ENCODE data around the gene TMEM273. TPM values are rescaled to one million over a fixed set of nuclear protein-coding genes. Genes with fewer than 3 reads are reported as not detected.

TMEM273 gene
- total RNA-seq, 2 donors from 2014 or later = 11.3 to 39.6 TPM

DNA sequence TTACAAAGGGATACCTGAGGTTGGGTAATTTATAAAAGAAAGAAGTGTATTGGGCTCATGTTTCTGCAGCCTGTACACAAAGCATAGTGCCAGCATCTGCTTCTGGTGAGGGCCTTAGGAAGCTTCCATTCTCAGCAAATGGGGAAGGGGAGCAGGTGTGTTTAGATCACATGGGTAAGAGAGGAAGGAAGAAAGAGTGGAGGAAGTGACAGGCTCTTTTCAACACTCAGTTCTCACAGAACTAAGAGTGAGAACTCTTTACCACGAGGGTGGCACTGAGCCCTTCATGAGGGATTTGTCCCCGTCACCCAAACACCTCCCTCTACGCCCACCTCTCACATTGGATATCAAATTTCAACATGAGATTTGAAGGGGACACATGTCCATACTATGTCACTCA, 53.9 kb downstream of the TMEM273 start:
- DNase-seq = no peak
- Mint-ChIP-seq H3K27ac (no peak overlapping the region), H3K27me3 (peaks cover 11% of the 10 kb centered on the region), H3K36me3 (ENCODE audit: low read depth) (peaks cover 2% of the 10 kb centered on the region), H3K4me3 (no peak overlapping the region), H3K4me1 (peaks cover 7% of the 10 kb centered on the region)
- H3K9me3 ChIP-seq (ENCODE audit: control insufficient read depth, low read length, poor library complexity, severe bottlenecking) = no peaks in the 10 kb centered on the region
- no peak for ATAC-seq

DNA sequence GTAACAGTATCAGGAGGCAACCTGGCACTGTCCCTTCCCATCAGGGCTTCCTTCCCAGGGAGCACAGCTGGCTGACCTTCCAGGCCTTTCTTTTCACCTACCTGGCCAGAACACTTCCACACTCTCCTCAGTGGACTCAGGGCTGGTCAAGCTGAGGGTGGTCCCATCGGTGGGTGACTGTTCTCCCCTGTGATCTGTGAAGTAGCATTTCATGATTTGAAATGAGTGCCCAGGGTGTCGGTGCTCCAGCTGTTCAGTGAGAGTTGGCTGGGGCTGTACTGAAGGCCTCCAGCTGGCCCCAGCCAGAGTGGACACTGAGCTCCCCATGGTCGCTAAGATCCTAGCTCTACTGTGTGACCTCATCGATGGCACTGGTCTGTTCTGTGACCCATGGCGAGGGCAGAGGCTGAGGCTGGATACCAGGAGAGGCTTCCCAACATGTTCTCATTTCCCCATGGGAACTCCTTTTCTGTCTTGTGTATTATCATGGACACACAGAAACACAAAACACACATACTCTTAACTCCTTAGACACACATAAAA, 54.4 kb downstream of the TMEM273 start, which contains the start of gene FAM170B:
TSS of gene FAM170B (minus strand) at position 316 of the 543 bp plus-strand sequence. CDS start at position 213, 103 bp downstream.
- no peak for ATAC-seq
- H3K4me3 Mint-ChIP-seq = no peak within 1 kb of the TSS
- no peaks in the 10 kb centered on the region for H3K9me3 ChIP-seq (ENCODE audit: control insufficient read depth, low read length, poor library complexity, severe bottlenecking)
- peaks cover 11% of the 10 kb centered on the region for H3K27me3 Mint-ChIP-seq
- H3K36me3 Mint-ChIP-seq (ENCODE audit: low read depth) = peaks cover 2% of the 10 kb centered on the region
- H3K4me1 Mint-ChIP-seq = peaks cover 7% of the 10 kb centered on the region
- DNase-seq = no peak
- H3K27ac Mint-ChIP-seq = no peak within 1 kb of the TSS

DNA sequence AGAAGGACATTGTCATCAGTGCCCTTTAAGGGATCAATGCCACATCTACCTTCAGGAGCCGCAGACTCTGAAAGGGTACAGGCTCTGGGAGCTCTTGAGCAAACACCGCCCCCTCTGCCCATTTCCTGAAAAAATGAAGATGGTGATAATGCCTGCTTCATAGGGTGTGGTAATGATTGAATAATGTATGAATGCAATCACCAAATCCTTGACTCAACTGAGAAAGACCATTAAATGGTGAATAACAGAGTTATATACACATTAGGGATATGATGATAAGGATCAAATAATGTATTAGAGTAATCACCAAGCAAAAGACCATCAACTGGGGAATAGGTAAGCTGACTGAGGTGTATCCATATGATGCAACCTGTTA, 55.8 kb downstream of the TMEM273 start:
- H3K27me3 Mint-ChIP-seq = peaks cover 11% of the 10 kb centered on the region
- H3K4me3 Mint-ChIP-seq = no peak overlapping the region
- no peak for ATAC-seq
- H3K27ac Mint-ChIP-seq = no peak overlapping the region
- no peak for DNase-seq
- peaks cover 7% of the 10 kb centered on the region for H3K4me1 Mint-ChIP-seq
- peaks cover 1% of the 10 kb centered on the region for H3K36me3 Mint-ChIP-seq (ENCODE audit: low read depth)
- H3K9me3 ChIP-seq (ENCODE audit: control insufficient read depth, low read length, poor library complexity, severe bottlenecking) = no peaks in the 10 kb centered on the region

DNA sequence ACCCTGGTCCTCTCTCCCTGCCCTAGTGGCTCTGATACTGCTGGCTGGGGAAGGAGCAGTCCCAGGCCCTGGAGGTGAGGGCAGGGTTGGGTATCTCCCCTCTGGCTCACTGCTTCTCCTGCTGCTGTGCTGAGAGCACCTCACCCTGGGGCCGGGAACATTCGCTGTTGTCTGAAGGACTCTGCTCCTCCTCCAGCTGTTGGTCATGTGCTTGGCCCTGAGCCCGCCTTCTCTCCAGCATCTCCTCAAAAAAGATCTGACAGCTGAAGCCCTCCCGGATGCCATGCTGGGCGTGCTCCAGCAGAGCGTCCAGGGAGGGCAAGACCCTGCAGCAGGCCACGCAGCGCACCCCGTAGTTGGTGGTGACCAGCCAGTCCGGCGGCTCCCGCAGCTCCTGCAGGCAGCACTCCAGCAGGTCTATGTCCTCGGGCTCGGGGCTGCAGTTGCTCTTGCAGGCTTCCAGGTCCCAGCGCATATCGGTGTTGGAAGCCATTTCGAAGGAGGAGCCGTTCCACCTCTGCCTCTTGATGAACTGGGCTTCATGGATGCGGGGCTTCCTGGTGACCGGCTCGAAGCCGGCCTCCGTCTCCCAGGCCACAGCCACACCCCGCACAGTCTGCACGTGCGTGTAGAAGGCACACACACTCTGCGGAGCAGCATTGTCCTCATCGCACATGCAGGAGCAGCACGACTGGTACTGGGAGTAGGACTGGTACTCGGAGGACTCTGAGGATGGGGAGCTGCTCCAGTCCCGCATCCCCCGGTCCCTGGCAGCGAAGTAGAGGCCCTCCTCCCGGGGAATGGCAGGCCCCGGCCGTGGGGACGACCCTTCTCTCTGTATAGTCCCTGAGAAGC, 56.5 kb downstream of the TMEM273 start:
- Mint-ChIP-seq H3K4me1 (peaks cover 7% of the 10 kb centered on the region), H3K27ac (no peak overlapping the region), H3K27me3 (peaks cover 11% of the 10 kb centered on the region), H3K4me3 (no peak overlapping the region), H3K36me3 (ENCODE audit: low read depth) (no peaks in the 10 kb centered on the region)
- H3K9me3 ChIP-seq (ENCODE audit: control insufficient read depth, low read length, poor library complexity, severe bottlenecking) = no peaks in the 10 kb centered on the region
- DNase-seq = no peak
- no peak for ATAC-seq

DNA sequence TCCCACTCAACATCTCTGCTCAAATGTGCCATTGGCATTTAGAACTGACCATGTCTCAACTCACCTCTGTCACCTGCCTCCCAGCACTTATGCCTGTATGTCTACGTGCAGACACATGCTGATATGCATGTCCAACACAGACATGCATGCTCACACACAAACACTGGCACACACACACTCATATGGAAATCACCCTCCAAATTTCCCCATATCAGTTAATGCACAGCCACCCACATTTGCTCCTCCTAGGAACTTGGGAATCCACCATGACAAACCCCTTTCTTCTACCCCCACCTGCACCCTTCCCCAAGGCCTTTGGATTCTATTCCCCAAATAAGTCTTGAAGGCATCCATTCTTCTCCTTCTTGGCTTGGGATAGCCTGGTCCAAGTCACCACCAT, 58.8 kb downstream of the TMEM273 start:
- no peak overlapping the region for H3K4me3 Mint-ChIP-seq
- peaks cover 3% of the 10 kb centered on the region for H3K9me3 ChIP-seq (ENCODE audit: control insufficient read depth, low read length, poor library complexity, severe bottlenecking)
- no peak for ATAC-seq
- DNase-seq = no peak
- peaks cover 7% of the 10 kb centered on the region for H3K27me3 Mint-ChIP-seq
- no peak overlapping the region for H3K27ac Mint-ChIP-seq
- H3K4me1 Mint-ChIP-seq = no peaks in the 10 kb centered on the region
- H3K36me3 Mint-ChIP-seq (ENCODE audit: low read depth) = no peaks in the 10 kb centered on the region

DNA sequence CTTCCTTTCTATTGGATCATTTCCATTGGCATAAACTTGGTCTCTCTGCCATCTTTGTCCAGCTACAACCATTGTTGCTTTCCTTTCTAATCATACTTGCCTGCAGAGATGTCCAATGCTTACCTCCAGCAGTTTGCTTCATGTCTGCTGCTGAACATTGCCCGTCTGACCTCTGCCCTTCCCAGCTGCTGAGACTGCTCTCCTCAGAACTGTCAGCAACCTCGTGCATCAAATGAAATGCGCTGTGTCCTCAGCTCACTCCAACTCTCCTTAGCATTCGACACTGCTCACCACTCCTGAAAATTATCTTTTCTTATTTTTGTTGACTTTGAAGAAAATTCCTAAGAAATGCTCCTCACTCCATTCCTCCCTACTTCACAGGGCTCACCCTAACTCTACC, 59.3 kb downstream of the TMEM273 start:
- Mint-ChIP-seq H3K4me1 (no peaks in the 10 kb centered on the region), H3K36me3 (ENCODE audit: low read depth) (no peaks in the 10 kb centered on the region), H3K4me3 (no peak overlapping the region), H3K27me3 (peaks cover 2% of the 10 kb centered on the region), H3K27ac (no peak overlapping the region)
- H3K9me3 ChIP-seq (ENCODE audit: control insufficient read depth, low read length, poor library complexity, severe bottlenecking) = peaks cover 3% of the 10 kb centered on the region
- DNase-seq (no peak), ATAC-seq (no peak)

DNA sequence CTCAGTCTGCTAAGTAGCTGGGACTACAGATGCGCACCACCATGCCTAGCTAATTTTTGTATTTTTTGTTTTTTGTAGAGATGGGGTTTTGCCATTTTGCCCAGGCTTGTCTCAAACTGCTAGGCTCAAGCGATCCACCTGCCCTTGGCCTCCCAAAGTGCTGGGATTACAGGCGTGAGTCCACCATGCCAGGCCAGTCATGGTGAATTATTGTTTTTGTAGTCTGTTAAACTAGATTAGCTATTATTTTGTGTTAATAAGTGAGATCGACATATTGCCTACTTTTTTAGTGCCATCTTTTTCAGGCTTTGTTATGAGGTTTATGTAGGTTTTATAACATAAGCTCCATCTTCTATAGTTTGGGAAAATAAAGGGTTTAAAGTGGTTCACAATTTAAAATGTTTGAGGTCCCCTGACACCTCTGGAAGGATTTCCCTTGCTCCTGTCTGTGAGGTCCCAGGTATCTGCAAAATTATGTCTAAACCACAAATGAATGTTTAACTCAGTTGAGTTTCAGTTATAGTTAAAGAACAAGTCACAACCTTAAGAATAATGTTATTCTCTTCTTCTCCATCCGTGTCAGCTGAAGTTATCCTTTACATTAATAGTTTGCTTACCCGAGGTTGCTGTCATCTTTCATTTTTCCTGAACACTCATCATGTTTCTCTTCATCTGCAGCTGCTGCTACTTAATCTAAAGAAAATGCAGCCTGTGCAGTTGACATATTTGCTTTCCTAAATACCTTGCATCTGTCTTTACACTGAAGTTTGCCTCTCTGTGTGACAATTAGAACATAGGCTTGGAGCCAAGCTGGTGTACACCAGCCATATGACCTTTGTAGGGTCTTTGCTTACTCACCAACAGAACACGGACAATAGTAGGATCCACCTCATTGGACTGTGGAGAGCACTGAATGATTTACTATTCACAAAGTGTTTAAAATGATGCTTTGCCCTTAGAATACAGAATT, 63.9 kb downstream of the TMEM273 start:
- H3K27ac Mint-ChIP-seq = no peak overlapping the region

DNA sequence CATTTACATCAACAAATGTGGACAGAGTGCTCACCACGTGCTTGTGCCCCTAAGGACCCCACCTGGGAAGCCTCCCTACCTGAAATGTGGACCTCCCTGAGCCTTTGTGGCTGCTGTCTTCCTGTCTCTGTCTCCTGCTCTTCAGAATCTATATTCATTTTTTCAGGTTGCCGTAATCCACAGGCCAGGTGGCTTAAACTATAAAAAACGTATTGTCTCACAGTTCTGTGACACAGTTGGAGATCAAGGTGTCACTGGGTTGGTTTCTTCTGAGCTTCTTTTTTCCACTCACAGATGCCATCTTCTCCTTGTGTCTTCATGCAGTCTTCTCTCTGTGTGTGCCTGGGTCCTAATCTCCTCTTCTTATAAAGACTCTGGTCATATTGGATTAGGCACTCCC, 67.3 kb downstream of the TMEM273 start:
- peaks cover 3% of the 10 kb centered on the region for H3K9me3 ChIP-seq (ENCODE audit: control insufficient read depth, low read length, poor library complexity, severe bottlenecking)
- Mint-ChIP-seq H3K27me3 (peaks cover 11% of the 10 kb centered on the region), H3K27ac (no peak overlapping the region), H3K4me3 (no peak overlapping the region), H3K4me1 (no peaks in the 10 kb centered on the region), H3K36me3 (ENCODE audit: low read depth) (no peaks in the 10 kb centered on the region)
- DNase-seq = no peak
- no peak for ATAC-seq

More for the DNA sequence above, 63.9 kb downstream of the TMEM273 start:
- H3K36me3 Mint-ChIP-seq (ENCODE audit: low read depth) = no peaks in the 10 kb centered on the region
- H3K9me3 ChIP-seq (ENCODE audit: control insufficient read depth, low read length, poor library complexity, severe bottlenecking) = peaks cover 3% of the 10 kb centered on the region
- ATAC-seq = no peak
- H3K4me3 Mint-ChIP-seq = no peak overlapping the region
- DNase-seq = no peak
- no peaks in the 10 kb centered on the region for H3K27me3 Mint-ChIP-seq
- no peaks in the 10 kb centered on the region for H3K4me1 Mint-ChIP-seq

DNA sequence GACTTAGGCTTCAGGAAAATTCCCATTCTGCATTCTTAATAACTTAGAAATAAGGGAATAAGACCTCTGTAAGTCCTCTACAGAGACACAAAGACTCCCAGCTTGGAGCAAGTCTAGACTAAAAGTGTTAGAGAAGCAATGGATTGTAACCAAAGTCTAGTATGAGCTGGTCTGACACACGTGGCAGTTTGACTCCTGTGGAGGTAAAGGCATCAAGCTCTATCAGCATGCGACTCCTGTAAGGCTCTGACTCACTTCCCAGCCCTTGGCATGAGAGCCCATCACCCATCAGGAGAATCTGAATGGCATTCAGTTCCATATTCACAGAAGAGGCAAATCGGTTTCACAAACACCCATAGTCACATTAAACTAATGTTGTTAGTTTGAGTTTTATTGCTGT, 68.4 kb downstream of the TMEM273 start:
- Mint-ChIP-seq H3K27me3 (peaks cover 13% of the 10 kb centered on the region), H3K27ac (no peak overlapping the region), H3K4me3 (no peak overlapping the region), H3K36me3 (ENCODE audit: low read depth) (no peaks in the 10 kb centered on the region), H3K4me1 (peaks cover under 1% of the 10 kb centered on the region)
- ATAC-seq = no peak
- peaks cover 2% of the 10 kb centered on the region for H3K9me3 ChIP-seq (ENCODE audit: control insufficient read depth, low read length, poor library complexity, severe bottlenecking)
- DNase-seq = no peak

DNA sequence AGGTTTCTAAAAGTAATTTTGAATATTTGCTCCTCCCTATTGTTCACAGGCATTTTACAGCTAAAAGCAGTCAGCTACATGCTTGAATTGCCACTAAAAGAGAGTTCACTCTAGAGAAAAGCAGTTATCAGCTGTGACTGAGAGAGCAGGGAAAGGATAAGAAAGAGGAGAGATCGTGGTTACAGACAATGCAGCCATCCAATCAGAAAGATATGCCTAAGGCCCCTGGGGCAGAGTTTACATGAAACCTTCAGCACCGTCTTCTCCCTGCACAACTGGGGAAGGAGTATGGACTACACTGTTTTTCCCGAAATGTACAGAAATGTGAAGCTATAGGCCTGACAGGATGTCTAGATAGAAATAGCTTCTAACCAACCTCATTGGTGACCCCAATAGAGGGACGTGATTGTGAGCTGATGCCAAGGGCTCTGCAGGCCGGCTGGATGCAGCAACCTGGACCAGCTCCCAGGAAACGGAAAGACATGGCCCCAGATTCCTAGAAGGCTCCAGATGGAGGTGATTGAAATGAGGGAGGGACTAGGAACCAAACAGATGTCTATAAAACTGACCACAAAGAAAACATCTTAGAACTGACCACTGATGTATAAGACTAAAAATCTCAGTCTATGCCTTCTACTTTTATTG, 69.6 kb downstream of the TMEM273 start:
- Mint-ChIP-seq H3K4me1 (peaks cover 2% of the 10 kb centered on the region), H3K36me3 (ENCODE audit: low read depth) (no peaks in the 10 kb centered on the region), H3K27ac (no peak overlapping the region), H3K27me3 (peaks cover 25% of the 10 kb centered on the region), H3K4me3 (no peak overlapping the region)
- ATAC-seq = no peak
- DNase-seq = no peak
- H3K9me3 ChIP-seq (ENCODE audit: control insufficient read depth, low read length, poor library complexity, severe bottlenecking) = no peaks in the 10 kb centered on the region

DNA sequence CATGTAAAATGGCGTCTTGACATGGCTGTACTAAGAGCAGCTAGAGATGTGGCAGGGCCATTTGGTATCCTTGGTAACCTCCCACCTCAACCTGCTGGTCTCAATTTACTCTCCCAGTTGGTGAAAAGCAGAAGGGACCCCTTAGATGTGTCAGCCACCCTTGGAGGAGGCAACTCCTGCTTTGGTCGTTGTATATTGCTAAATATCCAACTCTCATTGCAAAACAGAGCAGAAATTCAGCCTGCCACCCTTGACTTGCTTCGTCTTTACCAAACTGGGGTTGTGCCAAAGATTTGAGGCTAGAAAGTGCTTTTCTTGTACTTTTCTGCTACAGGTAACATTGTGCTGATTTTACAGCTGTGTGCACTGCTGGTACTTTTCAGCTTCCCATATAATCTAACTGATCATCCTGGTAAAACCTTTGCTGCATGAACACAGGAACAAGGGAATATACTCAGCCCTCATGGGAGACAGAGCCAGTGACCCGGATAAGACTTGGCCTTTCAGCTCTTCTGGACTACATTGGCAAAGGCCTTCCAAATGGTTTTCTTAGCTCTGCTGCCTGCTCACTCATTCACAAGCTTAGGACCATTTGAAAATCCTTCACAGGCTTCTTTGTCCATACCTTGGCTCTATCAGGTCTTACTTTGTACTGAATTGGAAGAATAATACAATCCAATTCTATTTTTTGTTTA, 70.7 kb downstream of the TMEM273 start:
- Mint-ChIP-seq H3K27ac (no peak overlapping the region), H3K4me3 (no peak overlapping the region), H3K36me3 (ENCODE audit: low read depth) (no peaks in the 10 kb centered on the region), H3K4me1 (peaks cover 2% of the 10 kb centered on the region), H3K27me3 (peaks cover 28% of the 10 kb centered on the region)
- ATAC-seq = no peak
- H3K9me3 ChIP-seq (ENCODE audit: control insufficient read depth, low read length, poor library complexity, severe bottlenecking) = no peaks in the 10 kb centered on the region
- DNase-seq = no peak

DNA sequence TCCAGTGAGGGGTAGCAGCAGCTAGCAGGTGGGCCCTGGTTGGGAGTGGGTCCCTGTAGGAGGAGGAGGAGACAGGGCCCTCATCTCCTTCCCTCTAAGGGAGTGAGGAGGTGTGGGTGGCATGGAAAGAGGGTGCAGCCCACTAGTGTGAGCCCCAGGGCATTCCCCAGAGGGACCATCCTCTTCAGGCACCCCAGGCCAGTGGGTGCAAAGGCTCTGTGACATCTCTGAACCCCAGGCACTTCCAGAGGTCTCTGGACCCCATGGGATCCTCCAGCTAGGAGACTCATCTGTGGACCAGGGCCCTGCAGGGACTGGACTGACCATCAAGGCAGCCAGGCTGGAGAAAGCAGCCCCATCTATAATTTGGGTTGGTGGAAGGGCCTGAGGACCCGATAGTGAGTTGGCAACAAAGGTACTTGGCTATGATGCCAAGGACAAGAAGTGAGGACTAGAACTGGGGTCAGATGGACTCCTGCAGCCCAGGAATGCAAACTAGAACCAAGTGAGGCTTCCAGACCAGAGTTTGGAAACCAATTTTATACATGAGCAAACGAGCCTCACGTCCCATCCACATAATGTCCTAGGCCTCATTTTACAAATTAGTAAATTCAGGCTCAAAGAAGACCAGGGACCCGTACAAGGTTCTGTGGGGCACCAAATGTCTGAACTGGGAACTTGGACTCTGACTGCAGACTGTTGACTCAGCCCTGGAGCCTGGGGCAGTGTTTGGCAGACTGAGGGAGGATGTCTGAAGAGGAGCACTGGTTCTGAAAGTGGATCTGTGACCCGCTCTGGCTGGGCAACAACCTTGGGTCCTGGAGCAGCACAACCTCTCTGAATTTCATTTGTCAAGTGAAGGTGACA, 71.4 kb downstream of the TMEM273 start:
- H3K9me3 ChIP-seq (ENCODE audit: control insufficient read depth, low read length, poor library complexity, severe bottlenecking) = no peaks in the 10 kb centered on the region
- DNase-seq = no peak
- H3K4me1 Mint-ChIP-seq = peaks cover 2% of the 10 kb centered on the region
- no peak for ATAC-seq
- H3K4me3 Mint-ChIP-seq = no peak overlapping the region
- peaks cover 35% of the 10 kb centered on the region for H3K27me3 Mint-ChIP-seq
- H3K27ac Mint-ChIP-seq = no peak overlapping the region
- H3K36me3 Mint-ChIP-seq (ENCODE audit: low read depth) = no peaks in the 10 kb centered on the region
